HG03342 (cell line): ENCODE measurements around the gene PGA5.

Experiments
- ATAC-seq: cut with Tn5 transposase; IDR thresholded peaks from one replicate; pipeline ENCODE4 v1.9.1; 2021; ENCODE audit warnings: mild to moderate bottlenecking, moderate library complexity; ENCODE audit not compliant: unreplicated experiment

The PGA5 gene

GRCh38 chr11:61265357-61265756 lies 24.4 kb downstream of the PGA5 start:
- no peak for ATAC-seq

GRCh38 chr11:61266602-61267001 lies 25.6 kb downstream of the PGA5 start:
- no peak for ATAC-seq

- no peak for ATAC-seq
These were observed 26.5 kb downstream of the PGA5 start for GRCh38 chr11:61267437-61267841.

- no peak for ATAC-seq
These were observed 27.7 kb downstream of the PGA5 start for GRCh38 chr11:61268588-61269250.

- no peak for ATAC-seq
These were observed 29.5 kb downstream of the PGA5 start for GRCh38 chr11:61270354-61271076.

- ATAC-seq, result no peak
These were observed 31.8 kb downstream of the PGA5 start for GRCh38 chr11:61272731-61273130.

- ATAC-seq, result no peak
These were observed 32.5 kb downstream of the PGA5 start for GRCh38 chr11:61273178-61274078.

- no peak for ATAC-seq
These were observed 33.1 kb downstream of the PGA5 start for GRCh38 chr11:61274084-61274483.

- no peak for ATAC-seq
These were observed 34.2 kb downstream of the PGA5 start for GRCh38 chr11:61275191-61275590.

- no peak for ATAC-seq
These were observed 36.4 kb downstream of the PGA5 start for GRCh38 chr11:61277186-61278000.

GRCh38 chr11:61278001-61278470 lies 37.1 kb downstream of the PGA5 start:
- no peak for ATAC-seq

GRCh38 chr11:61279934-61280659 lies 39.1 kb downstream of the PGA5 start:
- ATAC-seq, result no peak

GRCh38 chr11:61280883-61281580 lies 40.1 kb downstream of the PGA5 start:
- no peak for ATAC-seq

GRCh38 chr11:61281581-61282250 lies 40.7 kb downstream of the PGA5 start:
- ATAC-seq, result no peak

GRCh38 chr11:61283613-61284012 lies 42.6 kb downstream of the PGA5 start:
- ATAC-seq, result no peak

GRCh38 chr11:61287338-61287977 lies 46.5 kb downstream of the PGA5 start:
- no peak for ATAC-seq

- ATAC-seq, result no peak
These were observed 50.1 kb downstream of the PGA5 start for GRCh38 chr11:61290905-61291690.
